GM19035 (cell line): ENCODE measurements around the gene GABBR1.
"Not testable (repeated sequence)": the region's sequence is repeated elsewhere in the genome, so short reads cannot be mapped to it uniquely, and the experiment has no call there.

Experiments
- ATAC-seq: cut with Tn5 transposase; IDR thresholded peaks from one replicate; pipeline ENCODE4 v1.9.1; 2021; ENCODE audit not compliant: unreplicated experiment

GABBR1 gene

GRCh38 chr6:29632789-29633533 lies at the start of gene GABBR1:
Gene GABBR1, minus strand, starts transcription at chr6:29633183. Its CDS starts 798 bp downstream, at chr6:29632385.
- ATAC-seq = peak; percentile 76

GRCh38 chr6:29681811-29682210 lies 48.8 kb upstream of the GABBR1 start:
- no peak for ATAC-seq

DNA sequence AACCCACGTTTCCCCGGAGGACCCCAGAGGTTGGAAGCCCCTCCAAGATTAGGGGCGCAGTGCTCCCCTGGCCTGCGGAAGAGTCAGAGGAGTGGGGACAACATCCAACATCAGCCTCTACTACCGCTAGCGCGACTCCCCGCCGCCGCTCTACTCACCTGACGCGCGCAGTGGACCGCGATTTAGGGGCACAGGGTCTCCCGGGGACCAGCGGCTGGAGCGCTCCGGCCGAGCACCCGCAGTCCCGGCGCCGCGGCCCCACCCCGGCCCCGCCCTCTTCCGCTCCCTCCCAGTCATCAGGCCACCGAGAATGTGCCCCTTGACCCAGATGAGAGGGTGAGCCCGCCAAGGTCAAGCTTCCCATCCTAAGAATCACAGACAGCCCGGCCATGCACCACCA lies 47.9 kb upstream of the GABBR1 start, which contains the start of gene ZFP57:
TSS of gene ZFP57 (minus strand) at position 249 of the 400 bp plus-strand sequence. CDS start 4,149 bp downstream, outside the sequence.
- no peak for ATAC-seq

- no peak for ATAC-seq
Measured at GRCh38 chr6:29680416-29680815, 47.4 kb upstream of the GABBR1 start.

DNA sequence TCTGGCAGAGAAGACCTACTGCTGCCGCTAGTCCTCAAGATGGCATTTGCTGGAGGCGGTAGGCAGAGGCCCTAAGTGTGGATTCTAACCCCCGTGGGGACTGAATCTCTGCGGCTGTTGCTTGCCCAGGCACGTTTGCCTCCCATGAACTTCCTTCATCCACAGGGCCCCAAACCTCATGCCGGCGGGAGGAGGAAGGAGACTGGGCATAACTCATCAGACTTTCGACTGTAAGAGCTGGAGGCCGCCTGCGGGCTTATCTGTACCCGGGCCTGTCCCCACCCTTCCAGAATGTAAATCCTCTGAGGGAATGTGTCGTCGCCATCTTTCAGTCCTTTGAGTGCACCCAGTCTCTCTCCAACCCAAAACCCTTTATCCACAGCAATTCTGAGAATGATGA lies 47.0 kb upstream of the GABBR1 start:
- no peak for ATAC-seq

DNA sequence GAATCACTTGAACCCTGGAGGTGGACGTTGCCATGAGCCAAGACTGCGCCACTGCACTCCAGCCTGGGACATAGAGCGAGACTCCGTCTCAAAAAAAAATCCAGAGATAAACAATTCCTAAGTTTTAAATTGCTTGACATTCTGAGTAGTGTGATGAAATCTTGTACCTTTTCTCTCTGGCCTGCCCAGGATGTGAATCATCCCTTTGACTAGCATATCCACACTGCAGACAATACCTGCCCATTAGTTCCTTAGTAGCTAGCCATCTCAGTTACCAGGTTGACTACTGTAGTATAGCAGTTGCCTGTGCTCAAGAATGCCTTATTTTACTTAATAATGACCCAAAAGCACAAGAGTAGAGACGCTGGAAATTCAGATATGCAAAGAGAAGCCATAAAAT lies 45.1 kb upstream of the GABBR1 start:
- no peak for ATAC-seq

DNA sequence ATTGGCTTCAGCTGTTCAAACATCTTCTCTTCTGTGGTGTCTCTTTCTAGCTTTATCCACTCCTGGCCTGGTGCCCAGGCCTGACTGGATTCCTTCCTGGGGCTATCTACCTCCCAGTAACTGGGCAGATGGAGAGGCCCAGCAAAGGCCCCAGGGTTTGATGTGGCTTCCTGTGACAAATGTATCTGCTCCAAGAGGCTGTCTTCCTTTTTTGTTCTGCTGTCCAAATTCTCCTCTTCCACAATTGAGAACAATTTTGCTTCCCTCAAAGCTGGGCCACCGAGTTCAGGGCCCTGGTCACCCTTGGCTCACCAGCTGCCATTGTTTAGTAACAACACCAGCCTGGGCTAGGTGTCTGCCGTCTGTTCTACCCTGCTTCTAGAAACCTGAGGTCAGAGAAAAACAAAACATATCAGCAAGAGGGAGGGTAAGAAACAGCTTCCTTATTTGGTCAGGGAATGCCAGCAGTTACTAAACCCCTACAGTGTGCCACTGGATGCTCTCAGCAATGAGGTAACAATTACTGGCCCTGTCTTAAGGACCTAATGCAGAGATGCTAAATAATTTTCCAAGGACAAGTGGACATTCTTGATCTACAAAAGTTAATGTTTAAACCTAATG lies 44.1 kb upstream of the GABBR1 start:
- ATAC-seq = no peak

- no peak for ATAC-seq
Measured at GRCh38 chr6:29675561-29675960, 42.6 kb upstream of the GABBR1 start.

- ATAC-seq = no peak
Measured at GRCh38 chr6:29674008-29674407, 41.0 kb upstream of the GABBR1 start.

- ATAC-seq = no peak
Measured at GRCh38 chr6:29673161-29673560, 40.2 kb upstream of the GABBR1 start.

DNA sequence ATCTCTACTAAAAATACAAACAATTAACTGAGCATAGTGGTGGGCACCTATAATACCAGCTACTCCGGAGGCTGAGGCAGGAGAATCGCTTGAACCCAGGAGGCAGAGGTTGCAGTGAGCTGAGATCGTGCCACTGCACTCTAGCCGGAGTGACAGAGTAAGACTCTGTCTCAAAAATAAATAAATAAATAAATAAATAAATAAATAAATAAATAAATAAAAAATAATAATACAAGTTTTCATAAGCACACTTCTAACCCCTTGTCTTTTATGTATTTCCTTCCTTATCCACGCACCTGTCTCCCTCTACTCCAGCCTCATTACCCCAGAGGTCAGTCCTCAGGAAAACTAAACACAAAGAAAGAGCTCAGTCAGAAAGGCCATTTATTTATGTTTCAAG lies 39.1 kb upstream of the GABBR1 start:
- ATAC-seq = not testable (repeated sequence)

- ATAC-seq = no peak
Measured at GRCh38 chr6:29671026-29671425, 38.0 kb upstream of the GABBR1 start.

GRCh38 chr6:29667158-29667557 lies 34.2 kb upstream of the GABBR1 start:
- no peak for ATAC-seq

DNA sequence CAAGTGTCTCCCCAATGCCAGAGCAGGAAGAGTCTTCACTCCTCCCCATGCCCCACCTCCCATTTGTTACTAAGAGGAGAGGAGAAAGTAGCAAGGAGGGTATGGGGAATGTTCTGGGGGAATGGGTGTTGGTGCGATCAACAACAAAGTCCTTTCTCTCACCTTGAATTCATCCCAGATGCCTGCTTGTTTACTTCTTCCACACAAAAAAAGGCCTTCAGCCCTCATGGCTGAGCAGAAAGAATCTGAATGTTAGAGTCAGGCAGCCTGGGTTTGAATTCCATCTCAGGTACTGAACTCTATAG lies 33.8 kb upstream of the GABBR1 start:
- no peak for ATAC-seq

DNA sequence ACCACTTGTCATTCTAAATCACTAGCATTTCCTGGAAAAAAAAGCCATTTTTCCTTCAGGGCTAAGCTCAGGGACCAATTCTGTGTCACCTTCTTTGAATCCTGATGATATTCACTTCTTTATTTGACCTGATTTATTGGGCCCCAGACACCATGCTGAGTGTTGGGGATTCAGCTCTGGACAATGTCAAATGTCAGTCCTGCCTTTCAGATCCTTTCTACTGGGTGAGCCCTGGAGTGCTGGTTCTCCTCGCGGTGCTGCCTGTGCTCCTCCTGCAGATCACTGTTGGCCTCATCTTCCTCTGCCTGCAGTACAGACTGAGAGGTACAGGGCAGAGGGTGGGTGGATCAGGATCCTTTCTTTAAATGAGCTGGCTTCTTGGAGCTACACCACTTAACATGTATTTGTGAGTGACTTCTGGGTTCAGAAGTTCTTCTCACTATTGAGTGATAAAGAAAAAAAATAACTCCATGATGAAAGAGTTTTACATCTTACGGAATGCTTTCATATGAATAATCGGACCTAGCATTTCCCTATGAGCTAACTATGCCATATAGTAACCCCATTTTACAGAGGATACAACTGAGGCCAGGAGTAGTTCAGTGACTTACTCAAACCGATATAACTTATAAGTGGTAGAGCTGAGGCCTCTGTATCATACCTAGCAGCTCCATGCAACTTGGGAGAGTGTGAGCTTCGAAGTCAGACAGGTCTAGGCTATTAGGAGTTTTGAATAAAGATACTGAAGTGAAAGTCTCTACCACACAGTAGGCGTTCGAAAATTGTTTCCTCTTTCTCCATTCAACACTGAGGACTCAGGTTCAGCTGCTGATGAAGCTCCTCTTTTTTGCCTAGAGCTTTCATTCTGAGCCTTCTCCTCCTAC lies 33.2 kb upstream of the GABBR1 start:
- no peak for ATAC-seq

GRCh38 chr6:29663300-29664042 lies 30.5 kb upstream of the GABBR1 start:
- ATAC-seq = no peak

GRCh38 chr6:29661502-29662141 lies 28.6 kb upstream of the GABBR1 start:
- ATAC-seq = not testable (repeated sequence)

GRCh38 chr6:29661071-29661470 lies 28.1 kb upstream of the GABBR1 start:
- ATAC-seq = no peak

GRCh38 chr6:29656798-29657197 lies 23.8 kb upstream of the GABBR1 start, which contains the start of gene MOG:
Gene MOG, plus strand, starts transcription at chr6:29657092. Its CDS starts 118 bp downstream, at chr6:29657210.
- ATAC-seq = no peak

DNA sequence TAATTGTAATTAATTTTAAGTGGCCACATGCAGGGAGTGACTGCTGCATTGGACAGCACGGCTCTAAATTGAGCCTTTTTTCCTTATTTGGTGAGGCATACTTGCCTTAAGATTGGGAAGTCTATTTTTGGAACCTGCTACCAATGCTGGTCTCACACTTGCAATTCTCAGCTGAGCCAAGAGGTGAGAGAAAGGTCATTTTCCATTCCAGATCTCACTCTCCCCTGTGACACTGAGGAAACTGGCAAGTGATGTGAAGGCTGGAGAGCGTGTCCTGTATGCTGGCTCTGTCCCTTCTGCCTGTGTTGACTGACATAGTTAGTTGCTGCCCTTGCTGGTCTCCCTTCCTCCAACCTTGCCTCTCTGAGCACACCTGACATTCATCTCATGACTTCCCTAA lies 23.2 kb upstream of the GABBR1 start:
- no peak for ATAC-seq
